PC-3 (cell line): ENCODE results near the gene S100A7.

Experiments
- EZH2 ChIP-seq: fragments of 300-600 bp; sonication (generic); IDR thresholded peaks from one replicate; pipeline ENCODE4 v1.6.1; 2017; ENCODE audit warnings: antibody characterized with exemption, mild to moderate bottlenecking, low read length; ENCODE audit not compliant: unreplicated experiment
- EZH2phosphoT487 ChIP-seq: fragments of 300-600 bp; sonication (generic); IDR thresholded peaks from 2 replicates; pipeline ENCODE4 v1.6.1; 2018; ENCODE audit warnings: mild to moderate bottlenecking, antibody characterized with exemption, low read length, borderline replicate concordance
- TF ChIP-seq, protein P1 (sequence below): fragments of 300-600 bp; sonication (generic); conservative IDR thresholded peaks from 2 replicates; pipeline ENCODE4 v1.5.1; 2017; ENCODE audit warnings: antibody characterized with exemption, low read depth, mild to moderate bottlenecking, low read length

- TF ChIP-seq EZH2 = no peak
- TF ChIP-seq, protein P1, sequence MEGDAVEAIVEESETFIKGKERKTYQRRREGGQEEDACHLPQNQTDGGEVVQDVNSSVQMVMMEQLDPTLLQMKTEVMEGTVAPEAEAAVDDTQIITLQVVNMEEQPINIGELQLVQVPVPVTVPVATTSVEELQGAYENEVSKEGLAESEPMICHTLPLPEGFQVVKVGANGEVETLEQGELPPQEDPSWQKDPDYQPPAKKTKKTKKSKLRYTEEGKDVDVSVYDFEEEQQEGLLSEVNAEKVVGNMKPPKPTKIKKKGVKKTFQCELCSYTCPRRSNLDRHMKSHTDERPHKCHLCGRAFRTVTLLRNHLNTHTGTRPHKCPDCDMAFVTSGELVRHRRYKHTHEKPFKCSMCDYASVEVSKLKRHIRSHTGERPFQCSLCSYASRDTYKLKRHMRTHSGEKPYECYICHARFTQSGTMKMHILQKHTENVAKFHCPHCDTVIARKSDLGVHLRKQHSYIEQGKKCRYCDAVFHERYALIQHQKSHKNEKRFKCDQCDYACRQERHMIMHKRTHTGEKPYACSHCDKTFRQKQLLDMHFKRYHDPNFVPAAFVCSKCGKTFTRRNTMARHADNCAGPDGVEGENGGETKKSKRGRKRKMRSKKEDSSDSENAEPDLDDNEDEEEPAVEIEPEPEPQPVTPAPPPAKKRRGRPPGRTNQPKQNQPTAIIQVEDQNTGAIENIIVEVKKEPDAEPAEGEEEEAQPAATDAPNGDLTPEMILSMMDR = no peak
- TF ChIP-seq EZH2phosphoT487 = no peak
These were observed 29.0 kb downstream of the S100A7 start for GRCh38 chr1:153431427-153431826.
